HG03103 (cell line): ENCODE measurements around the gene FAM120B.

ENCODE experiments used
- ATAC-seq: cut with Tn5 transposase; IDR thresholded peaks from one replicate; pipeline ENCODE4 v1.9.1; 2021; ENCODE audit warnings: low read depth; ENCODE audit not compliant: unreplicated experiment

Gene FAM120B

DNA sequence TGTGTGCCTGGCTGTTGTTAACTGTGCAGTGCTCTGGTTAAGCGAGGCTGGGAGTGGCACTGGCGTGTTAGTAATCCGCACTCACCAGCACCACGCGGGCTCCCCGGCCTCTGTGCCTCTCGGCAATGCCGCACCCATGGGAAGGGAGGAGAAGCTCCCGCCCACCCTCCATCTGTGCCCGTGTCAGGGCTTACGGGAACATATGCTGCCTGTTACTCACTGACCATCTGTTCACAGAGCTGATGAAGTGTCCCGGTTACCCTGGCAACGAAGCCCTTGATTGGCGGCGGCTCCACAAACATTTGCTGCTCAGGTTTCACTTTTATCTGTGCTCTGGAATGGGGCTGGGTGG is 131.8 kb downstream of the FAM120B start:
- peak; percentile 89 for ATAC-seq

DNA sequence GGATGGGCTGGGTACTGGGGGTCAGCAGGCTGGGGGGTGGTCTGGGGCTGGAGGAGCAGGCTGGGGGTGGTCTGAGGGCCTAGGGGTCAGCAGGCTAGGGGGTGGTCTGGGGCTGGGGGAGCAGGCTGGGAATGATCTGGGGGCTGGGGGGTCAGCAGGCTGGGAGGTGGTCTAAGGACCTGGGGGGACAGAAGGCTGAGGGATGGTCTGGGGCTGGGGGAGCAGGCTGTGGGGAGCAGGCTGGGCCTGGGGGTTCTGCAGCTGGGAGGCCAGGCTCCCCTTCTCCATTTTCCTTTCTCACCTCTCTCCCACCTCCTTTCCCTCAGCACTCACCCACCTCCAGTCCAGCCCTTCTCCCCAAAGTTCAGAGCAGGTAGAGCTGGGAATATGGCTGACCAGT is 132.3 kb downstream of the FAM120B start:
- no peak for ATAC-seq

GRCh38 chr6:170439366-170440361 is 133.1 kb downstream of the FAM120B start:
- no peak for ATAC-seq

DNA sequence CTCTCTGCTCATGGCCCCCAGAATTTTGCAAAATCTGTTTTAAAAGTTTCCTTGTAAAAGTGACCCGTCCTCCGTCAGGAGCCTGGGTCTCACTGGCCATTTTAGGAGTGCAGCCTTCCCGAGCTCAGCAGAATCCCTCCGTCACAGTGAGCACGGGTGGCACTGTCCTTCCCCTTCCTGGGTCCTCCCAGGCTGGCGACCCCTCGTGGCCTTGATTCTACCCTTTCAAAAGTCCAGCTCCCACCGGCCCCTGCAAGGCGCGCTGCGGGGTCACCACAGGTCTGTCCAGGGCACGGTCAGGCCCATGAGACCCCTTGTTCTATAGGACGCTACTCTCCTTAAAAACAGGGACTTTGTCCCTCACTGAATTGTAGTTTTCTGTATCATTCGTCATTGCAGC is 133.9 kb downstream of the FAM120B start:
- ATAC-seq, result no peak

DNA sequence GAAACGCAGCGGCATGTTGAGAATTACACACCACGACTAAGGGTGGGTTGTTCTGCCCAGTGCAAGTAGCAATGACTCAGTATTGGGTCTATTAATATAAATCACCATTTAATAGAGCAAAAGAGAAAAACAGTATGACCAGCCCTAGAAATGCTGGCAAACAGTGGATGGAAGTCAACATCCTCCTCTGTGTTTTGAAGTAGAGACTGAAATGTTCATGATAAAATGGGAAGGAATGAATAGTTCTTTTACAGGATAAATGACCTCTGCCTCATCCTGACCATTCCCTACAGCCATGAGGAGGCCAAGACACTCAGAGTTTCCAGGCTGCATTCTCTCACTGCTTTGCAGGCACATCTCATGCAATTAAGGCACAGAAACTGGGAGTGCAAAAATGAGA is 134.8 kb downstream of the FAM120B start:
- no peak for ATAC-seq

DNA sequence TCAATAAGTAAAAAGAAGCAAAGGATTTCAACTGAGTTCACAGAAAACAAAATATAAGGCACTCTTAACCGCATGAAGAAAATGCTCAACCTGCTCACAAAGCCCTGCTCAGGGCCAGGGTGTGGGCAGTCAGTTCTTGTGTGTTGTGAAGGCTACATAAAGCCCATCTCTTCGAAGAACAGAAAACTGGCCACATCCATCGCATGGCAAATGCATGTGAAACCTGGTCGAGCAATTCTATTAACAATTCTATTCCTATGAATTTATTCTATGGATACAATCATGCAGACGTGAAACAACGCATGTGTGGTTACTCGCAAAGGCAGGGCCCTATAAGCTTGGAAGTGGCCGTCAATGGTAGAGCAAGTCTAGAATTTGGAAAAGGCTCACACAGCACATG is 136.0 kb downstream of the FAM120B start:
- ATAC-seq, result no peak

DNA sequence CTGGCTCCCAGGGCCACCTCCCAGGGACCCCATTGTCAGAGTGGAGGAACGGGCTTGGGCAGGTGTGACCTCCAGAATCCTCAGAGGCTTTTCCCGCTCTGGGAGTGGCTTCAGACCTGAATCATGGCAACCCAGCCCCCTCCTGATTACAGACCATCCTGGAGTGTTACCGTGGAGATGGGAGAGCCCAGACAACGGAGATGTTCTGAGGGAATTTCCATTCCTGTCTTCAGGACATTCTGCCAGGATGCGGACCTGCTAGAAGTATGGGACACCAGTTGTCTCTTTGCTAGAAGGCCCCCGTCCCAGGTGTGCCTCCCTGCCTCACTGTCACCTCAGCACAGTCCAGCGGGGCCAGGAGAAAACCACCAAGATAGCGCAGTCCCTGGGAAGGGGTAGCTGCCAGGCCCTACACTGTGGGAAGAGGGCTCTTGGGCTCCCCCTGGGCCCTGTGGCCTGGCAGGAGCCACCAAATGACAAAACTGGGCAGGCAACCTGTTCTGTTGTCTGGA is 136.6 kb downstream of the FAM120B start:
- ATAC-seq, result no peak

DNA sequence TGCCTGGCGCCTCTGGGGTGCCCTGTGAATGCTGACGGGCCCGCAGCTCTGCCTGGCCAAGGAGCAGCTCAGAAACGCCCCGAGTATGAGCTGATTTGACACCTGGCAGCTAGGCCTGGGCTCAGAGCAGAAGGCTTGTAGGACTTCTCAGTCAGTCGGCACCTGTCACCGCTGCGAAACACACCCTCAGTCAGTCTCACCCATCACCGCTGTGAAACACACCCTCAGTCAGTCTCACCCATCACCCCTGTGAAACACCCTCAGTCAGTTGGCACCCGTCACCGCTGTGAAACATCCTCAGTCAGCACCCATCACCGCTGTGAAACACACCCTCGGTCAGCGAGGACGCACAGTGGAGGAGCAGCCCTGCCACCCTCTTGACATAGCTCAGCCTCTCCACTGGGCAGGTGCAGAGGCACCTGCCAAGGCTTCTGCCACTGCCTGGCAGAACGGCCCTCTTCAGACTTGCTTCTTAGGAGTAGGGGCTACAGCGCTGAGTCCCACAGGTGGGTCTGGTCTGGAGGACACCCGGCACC is 137.6 kb downstream of the FAM120B start:
- ATAC-seq, result no peak

GRCh38 chr6:170444811-170445211 is 138.3 kb downstream of the FAM120B start:
- ATAC-seq, result no peak

DNA sequence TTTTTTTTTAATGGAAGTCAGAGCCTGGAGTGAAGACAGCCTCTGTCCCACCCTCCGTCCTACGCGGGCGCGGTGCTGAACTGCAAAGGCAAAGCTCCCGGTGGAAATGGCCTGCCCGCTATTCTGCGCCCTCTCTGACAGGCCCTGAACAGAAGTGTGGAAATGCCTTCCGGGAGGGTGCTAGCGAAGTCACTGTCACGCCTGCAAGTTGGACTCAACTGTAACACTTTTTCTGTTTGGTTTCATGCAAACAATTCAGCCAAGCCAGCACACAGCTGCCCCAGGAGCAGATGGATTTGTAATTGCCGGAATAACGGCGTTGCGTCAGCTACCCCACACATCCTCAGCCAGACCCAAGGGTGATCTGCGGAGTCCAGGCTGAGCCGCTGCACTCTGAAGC is 138.9 kb downstream of the FAM120B start:
- no peak for ATAC-seq

- ATAC-seq, result no peak
Measured at GRCh38 chr6:170445971-170446370, 139.4 kb downstream of the FAM120B start.

GRCh38 chr6:170446841-170447560 is 140.4 kb downstream of the FAM120B start:
- no peak for ATAC-seq

DNA sequence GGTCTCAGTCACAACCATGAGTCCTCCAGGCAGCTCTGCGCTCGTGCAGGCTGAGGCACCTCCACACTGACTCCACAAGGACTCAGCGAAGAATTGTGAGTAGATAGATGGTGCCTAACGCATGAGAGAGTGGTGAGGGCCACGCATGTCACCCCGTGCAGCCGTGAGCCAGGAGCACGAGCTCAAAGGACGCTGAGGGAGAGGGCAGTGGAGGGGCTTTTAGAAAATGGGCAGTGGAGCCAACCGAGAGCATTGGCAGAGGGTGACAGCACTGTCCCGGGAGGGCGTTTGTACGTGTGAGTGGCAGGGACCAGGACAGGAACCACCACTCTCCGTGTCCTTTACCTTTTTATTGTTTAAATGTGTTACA is 141.0 kb downstream of the FAM120B start:
- ATAC-seq, result no peak

- ATAC-seq, result no peak
Measured at GRCh38 chr6:170448317-170448716, 141.8 kb downstream of the FAM120B start.

GRCh38 chr6:170448751-170449630 is 142.4 kb downstream of the FAM120B start:
- ATAC-seq, result no peak

GRCh38 chr6:170449835-170450753 is 143.5 kb downstream of the FAM120B start:
- no peak for ATAC-seq

DNA sequence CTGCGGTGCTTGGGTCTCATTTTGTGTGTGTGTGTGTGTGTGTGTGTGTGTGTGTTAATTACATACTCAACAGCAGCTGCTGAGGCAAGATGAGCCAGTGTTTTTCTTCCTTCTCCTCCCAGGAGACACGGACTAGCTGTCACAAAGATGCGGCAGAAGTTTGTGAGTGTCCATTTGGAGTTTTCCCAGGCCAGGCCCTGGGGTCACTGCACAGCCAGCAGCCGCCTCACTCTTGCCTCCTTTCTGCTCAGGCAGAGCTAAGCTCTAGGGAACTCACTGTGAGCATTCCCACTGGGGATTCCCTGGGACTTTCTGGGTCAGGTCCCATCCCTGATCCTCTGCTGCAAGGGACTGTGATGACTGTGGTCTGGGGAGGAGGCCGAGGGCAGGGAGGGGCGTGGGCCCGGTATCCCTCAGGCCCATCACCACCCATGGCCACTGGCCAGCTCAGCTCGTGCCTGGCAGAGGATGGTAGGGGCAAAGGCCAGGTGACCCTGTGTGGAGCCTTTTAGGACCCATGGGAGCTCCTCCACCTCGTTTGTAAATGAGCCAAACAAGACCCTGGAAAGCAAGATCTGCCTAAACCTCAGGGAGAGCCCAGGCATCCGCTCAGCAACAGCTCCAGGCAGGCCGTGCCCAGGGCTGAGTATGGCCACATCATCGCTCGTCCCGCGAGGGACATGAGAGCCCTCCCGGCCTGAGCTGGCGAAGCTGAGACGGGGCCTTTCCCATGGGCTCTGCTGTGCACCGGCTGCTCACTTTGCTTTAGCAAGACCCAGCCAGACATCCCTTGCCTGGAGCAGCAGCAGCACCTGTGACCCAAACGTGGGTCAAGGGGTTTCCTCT is 144.6 kb downstream of the FAM120B start:
- ATAC-seq, result no peak
